Endothelial cell of umbilical vein (primary cell): ENCODE data around the gene ZBTB37. TPM values are rescaled to one million over a fixed set of nuclear protein-coding genes. Genes with fewer than 3 reads are reported as not detected.

Experiments used
- BruUV-seq: library from RNA; stranded (reverse); fragments of 400-500 nt; replicated peaks from 2 replicates; lab custom pipeline; 2021; lab: Mats Ljungman, UMichigan
- CTCF ChIA-PET: fragments of 300-600, 350-600 bp; sonication (Branson Sonifier 250); formaldehyde crosslinking; loops from one replicate; lab custom pipeline; 2021; ENCODE audit warnings: antibody characterized with exemption, inconsistent platforms; lab: Charles Lee
- POLR2A ChIA-PET: fragments of 300-600, 350-600 bp; sonication (Branson Sonifier 250); formaldehyde crosslinking; loops from one replicate; lab custom pipeline; 2021; ENCODE audit warnings: antibody characterized with exemption, inconsistent platforms; lab: Charles Lee
- DNase-seq: peaks from one replicate; pipeline ENCODE4 v3.0.0-alpha.2; 2011; ENCODE audit warnings: low read depth, low spot score
- FAIRE-seq: peaks from 2 replicates; lab custom pipeline; 2011; peaks lifted over from hg19 to GRCh38; lab: Jason Lieb, UNC
- H2AFZ ChIP-seq: 2 replicates; pipeline ENCODE4 v1.6.0; 2012; ENCODE audit warnings: low read depth, low read length, control low read depth, inconsistent platforms
- H3K27ac ChIP-seq: 2 replicates; pipeline ENCODE4 v1.5.1; 2011; ENCODE audit warnings: low read depth, mild to moderate bottlenecking, control low read depth, low read length, moderate library complexity; ENCODE audit not compliant: insufficient read depth
- H3K27me3 ChIP-seq, 2 experiments: 2 replicates each; pipeline versions ENCODE4 v1.6.0 to v1.6.1; 2011; ENCODE audit warnings: low read length in 2 of 2, mixed read lengths in 1 of 2; ENCODE audit not compliant: control insufficient read depth in 2 of 2, insufficient read depth in 2 of 2
- H3K36me3 ChIP-seq, 2 experiments: 2 replicates in 1 of 2; 3 replicates in 1 of 2; pipeline ENCODE4 v1.5.1; 2011; ENCODE audit warnings: low read length in 2 of 2, mild to moderate bottlenecking in 1 of 2, moderate library complexity in 1 of 2; ENCODE audit not compliant: control insufficient read depth in 2 of 2, insufficient read depth in 2 of 2; ENCODE audit errors: extremely low read depth in 1 of 2
- H3K4me1 ChIP-seq: 3 replicates; pipeline ENCODE4 v1.5.1; 2011; ENCODE audit warnings: mild to moderate bottlenecking, low read length; ENCODE audit not compliant: control insufficient read depth, insufficient read depth; ENCODE audit errors: extremely low read depth
- H3K4me2 ChIP-seq: 2 replicates; pipeline ENCODE4 v1.6.1; 2011; ENCODE audit warnings: low read length, control low read depth, mixed read lengths; ENCODE audit not compliant: insufficient read depth
- H3K4me3 ChIP-seq, 3 experiments: fragments of 200-600 bp in 1 of 3; sonication (generic), shearing (Covaris generic) in 1 of 3; replicated peaks in 1 of 3; 2 replicates each; pipeline ENCODE4 v1.5.1; 2011 to 2016; ENCODE audit warnings: control low read depth in 3 of 3, low read length in 3 of 3, mild to moderate bottlenecking in 2 of 3, inconsistent platforms in 1 of 3, low read depth in 1 of 3, moderate library complexity in 1 of 3; ENCODE audit not compliant: insufficient read depth in 1 of 3
- H3K79me2 ChIP-seq: 2 replicates; pipeline ENCODE4 v1.6.0; 2012; ENCODE audit warnings: low read length, inconsistent platforms; ENCODE audit not compliant: control insufficient read depth, insufficient read depth
- H3K9ac ChIP-seq: replicated peaks from 2 replicates; pipeline ENCODE3; 2011; ENCODE audit warnings: low read length, control low read depth; ENCODE audit not compliant: insufficient read depth; ENCODE audit errors: extremely low read depth
- H3K9me1 ChIP-seq: replicated peaks from 3 replicates; pipeline ENCODE4 v1.6.0; 2011; ENCODE audit warnings: mild to moderate bottlenecking, low read length; ENCODE audit not compliant: control insufficient read depth, insufficient read depth; ENCODE audit errors: extremely low read depth
- H3K9me3 ChIP-seq: replicated peaks from 2 replicates; pipeline ENCODE4 v1.5.1; 2012; ENCODE audit warnings: low read length, inconsistent platforms; ENCODE audit not compliant: control insufficient read depth, insufficient read depth
- H4K20me1 ChIP-seq: replicated peaks from 2 replicates; pipeline ENCODE3; 2011; ENCODE audit warnings: mild to moderate bottlenecking, low read length; ENCODE audit not compliant: control insufficient read depth, insufficient read depth; ENCODE audit errors: extremely low read depth
- EZH2 ChIP-seq: IDR thresholded peaks from 2 replicates; pipeline ENCODE4 v1.6.1; 2012; ENCODE audit warnings: borderline replicate concordance, low read depth, mild to moderate bottlenecking, moderate library complexity, low read length, inconsistent platforms; ENCODE audit not compliant: severe bottlenecking
- GATA2 ChIP-seq: IDR thresholded peaks from 2 replicates; pipeline ENCODE4 v1.7.0; 2011; ENCODE audit warnings: low read depth, mild to moderate bottlenecking, moderate library complexity, mixed read lengths, low read length; ENCODE audit not compliant: insufficient read length, insufficient read depth
- JUN ChIP-seq: IDR thresholded peaks from 2 replicates; pipeline ENCODE4 v1.6.1; 2011; ENCODE audit warnings: borderline replicate concordance, low read depth; ENCODE audit not compliant: insufficient read length, insufficient read depth
- MAX ChIP-seq: IDR thresholded peaks from 2 replicates; pipeline ENCODE4 v1.6.1; 2011; ENCODE audit not compliant: insufficient read depth, insufficient read length
- MYC ChIP-seq: IDR thresholded peaks from one replicate; pipeline ENCODE4 v1.6.1; 2011; ENCODE audit warnings: mild to moderate bottlenecking, low read depth, low read length
- POLR2A ChIP-seq: IDR thresholded peaks from 2 replicates; pipeline ENCODE4 v1.6.1; 2012; ENCODE audit warnings: low read depth, mild to moderate bottlenecking, control low read depth, low read length
- POLR2AphosphoS5 ChIP-seq: IDR thresholded peaks from 2 replicates; pipeline ENCODE4 v1.6.1; 2012; ENCODE audit warnings: low read depth, mild to moderate bottlenecking, control low read depth, low read length, moderate library complexity; ENCODE audit not compliant: insufficient read depth
- dilution Hi-C: fragments of 300-500 bp; cut with MboI; formaldehyde crosslinking; loops from one replicate; pipeline ENCODE4 v1.15.0; 2019; ENCODE audit warnings: low sequenced_read_pairs; ENCODE audit not compliant: extremely low pct_ligation_motif_present
- intact Hi-C: fragments of 100-400 bp; cut with micrococcal nuclease; formaldehyde crosslinking; loops from one replicate; pipeline ENCODE4 v1.10.0; 2022
- polyA plus RNA-seq, 4 experiments: library from polyadenylated mRNA; depleted of rRNA in 3 of 4; stranded (reverse) in 3 of 4; unstranded in 1 of 4; fragments of >200 nt; gene quantifications; 2 replicates each; pipeline versions ENCODE4 v1.2.1 to v1.2.3, GENCODE V29; 2011 to 2012; ENCODE audit warnings: missing spikeins in 1 of 4
- total RNA-seq: library from RNA; stranded (reverse); gene quantifications from 2 replicates; pipeline ENCODE4 v1.2.3, GENCODE V29; 2021
- TF ChIP-seq, protein P1 (sequence below), 2 donors: IDR thresholded peaks; 1 replicate in 1 of 2; 2 replicates in 1 of 2; pipeline ENCODE4 v1.5.1; 2011; ENCODE audit warnings: low read length in 2 of 2, mild to moderate bottlenecking in 2 of 2, moderate library complexity in 2 of 2, control low read depth in 1 of 2, inconsistent platforms in 1 of 2, low read depth in 1 of 2; ENCODE audit not compliant: insufficient read depth in 1 of 2; ENCODE audit errors: extremely low read depth in 1 of 2

ZBTB37 gene
- total and polyA plus RNA-seq, 2 donors (not counting 3 experiments of a cell fraction or from before 2014, with no cell fraction given): 0.94 to 5.9 TPM

DNA sequence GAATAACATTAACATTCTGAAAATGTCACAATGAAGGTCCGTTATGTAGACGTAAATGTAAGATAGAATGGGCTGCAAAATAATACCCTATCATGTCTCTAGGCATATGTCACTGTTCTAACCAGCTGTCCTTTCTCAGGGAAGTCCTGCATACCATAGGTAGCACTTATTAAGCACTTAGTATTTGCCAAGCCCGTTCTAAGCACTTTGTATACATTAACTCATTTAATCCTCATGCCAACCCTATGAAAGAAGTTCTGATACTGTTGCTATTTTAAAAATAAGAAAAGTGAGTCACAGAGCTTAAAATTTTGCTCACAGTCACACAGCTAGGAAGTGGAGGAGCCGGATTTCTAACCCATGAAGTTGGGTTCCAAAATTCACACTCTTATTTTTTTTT lies 16.1 kb upstream of the ZBTB37 start:
- intact Hi-C loops: no loop called here
- no peaks in the 10 kb centered on the region for H3K9me3 ChIP-seq
- peaks cover 15% of the 10 kb centered on the region for H3K4me1 ChIP-seq
- DNase-seq (no peak), FAIRE-seq (no peak)
- BruUV-seq: no TSS peak
- dilution Hi-C loops: no loop called here
- POLR2A ChIA-PET: interaction anchor here (1.2 kb wide), 2 partner anchors 13 to 16 kb away, joined by 3 to 4 read pairs; partner anchors contain the start of gene ZBTB37
- CTCF ChIA-PET: interaction anchor here (1.0 to 1.4 kb wide), 2 partner anchors 8 to 422 kb away, joined by 3 to 5 read pairs; no protein-coding TSS in a partner anchor
- H3K4me2 ChIP-seq: no peak overlapping the region
- H3K36me3 ChIP-seq: peaks cover 0 to 4% of the 10 kb centered on the region in 2 experiments
- no peak overlapping the region for H3K9ac ChIP-seq
- H3K79me2 ChIP-seq: no peaks in the 10 kb centered on the region
- H2AFZ ChIP-seq: no peak overlapping the region
- H3K27ac ChIP-seq: no peak overlapping the region
- H3K4me3 ChIP-seq: no peak overlapping the region
- no peaks in the 10 kb centered on the region for H3K27me3 ChIP-seq
- no peak for TF ChIP-seq EZH2
- TF ChIP-seq, protein P1, sequence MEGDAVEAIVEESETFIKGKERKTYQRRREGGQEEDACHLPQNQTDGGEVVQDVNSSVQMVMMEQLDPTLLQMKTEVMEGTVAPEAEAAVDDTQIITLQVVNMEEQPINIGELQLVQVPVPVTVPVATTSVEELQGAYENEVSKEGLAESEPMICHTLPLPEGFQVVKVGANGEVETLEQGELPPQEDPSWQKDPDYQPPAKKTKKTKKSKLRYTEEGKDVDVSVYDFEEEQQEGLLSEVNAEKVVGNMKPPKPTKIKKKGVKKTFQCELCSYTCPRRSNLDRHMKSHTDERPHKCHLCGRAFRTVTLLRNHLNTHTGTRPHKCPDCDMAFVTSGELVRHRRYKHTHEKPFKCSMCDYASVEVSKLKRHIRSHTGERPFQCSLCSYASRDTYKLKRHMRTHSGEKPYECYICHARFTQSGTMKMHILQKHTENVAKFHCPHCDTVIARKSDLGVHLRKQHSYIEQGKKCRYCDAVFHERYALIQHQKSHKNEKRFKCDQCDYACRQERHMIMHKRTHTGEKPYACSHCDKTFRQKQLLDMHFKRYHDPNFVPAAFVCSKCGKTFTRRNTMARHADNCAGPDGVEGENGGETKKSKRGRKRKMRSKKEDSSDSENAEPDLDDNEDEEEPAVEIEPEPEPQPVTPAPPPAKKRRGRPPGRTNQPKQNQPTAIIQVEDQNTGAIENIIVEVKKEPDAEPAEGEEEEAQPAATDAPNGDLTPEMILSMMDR (IDR thresholded peaks at IDR 0.05; ENCODE audit: extremely low read depth in 1 of 2, insufficient read depth in 1 of 2, low read depth in 1 of 2, low read length in 2 of 2): no peak
- no peak for TF ChIP-seq POLR2A
- TF ChIP-seq MAX: no peak
- TF ChIP-seq JUN: no peak
- TF ChIP-seq POLR2AphosphoS5: no peak
- TF ChIP-seq MYC: no peak
- no peak for TF ChIP-seq GATA2
- no peaks in the 10 kb centered on the region for H3K9me1 ChIP-seq
- H4K20me1 ChIP-seq: no peaks in the 10 kb centered on the region
